ENCODE measurements around the gene ZMAT5. TPM values are rescaled to one million over a fixed set of nuclear protein-coding genes. Genes with fewer than 3 reads are reported as not detected.
A peak's percentile ranks its signal among the peaks of the same experiment; 100 is the strongest.

ZMAT5 gene
- total and polyA plus RNA-seq, 9 of the 15 experiments (the other 6 are each of a cell fraction or from before 2014, with no cell fraction given): 2.0 to 25.2 (median 11.9) TPM

GRCh38 chr22:29723766-29724165, 43.0 kb downstream of the ZMAT5 start:
- FAIRE-seq: no peak
- H3K4me3 ChIP-seq: no peak overlapping the region
- peaks cover 4% of the 10 kb centered on the region for H3K9me1 ChIP-seq (ENCODE audit: control insufficient read depth, insufficient read depth, low read length)
- POLR2A ChIA-PET: no interaction called here
- H3K9ac ChIP-seq (ENCODE audit: insufficient read depth in 1 of 2, low read depth in 2 of 2, low read length in 2 of 2): peak overlapping the region in 1 of 2 experiments; percentile 17; a peak in 2 of 4 replicates
- 42% methylated on average over 7 of the region's 10 CpGs for WGBS (ENCODE audit: insufficient coverage, low coverage, missing lambda C conversion rate)
- H3K27ac ChIP-seq (ENCODE audit: extremely low read depth, low read depth, low read length): no peak overlapping the region
- BruUV-seq (replicated peaks): no TSS peak
- peaks cover 0 to 9% of the 10 kb centered on the region in 2 experiments; a peak in 2 of 5 replicates for H3K27me3 ChIP-seq (ENCODE audit: control insufficient read depth in 2 of 2, insufficient read depth in 2 of 2, low read length in 2 of 2)
- intact Hi-C loops (cut with micrococcal nuclease): no loop called here
- peaks cover 14 to 57% of the 10 kb centered on the region in 2 experiments; a peak in 4 of 5 replicates for H3K4me1 ChIP-seq (replicated peaks in 1 of 2; ENCODE audit: control insufficient read depth in 2 of 2, insufficient read depth in 2 of 2, low read length in 2 of 2)
- CTCF ChIA-PET (ENCODE audit: low intra/inter-chr PET ratio): no interaction called here
- H3K79me2 ChIP-seq (ENCODE audit: control insufficient read depth, insufficient read depth, low read length): no peaks in the 10 kb centered on the region
- no peaks in the 10 kb centered on the region for H3K36me3 ChIP-seq (ENCODE audit: control insufficient read depth, insufficient read depth, low read length)
- no peak for DNase-seq (ENCODE audit: extremely low read depth in 1 of 4, low spot score in 3 of 4)
- no peak for TF ChIP-seq PHTF2 (CRISPR knock-in tag; IDR thresholded peaks at IDR 0.05)
- TF ChIP-seq ETS2 (tag; IDR thresholded peaks at IDR 0.05; ENCODE audit: borderline replicate concordance, poor library complexity, severe bottlenecking): no peak
- no peak for TF ChIP-seq TCF7 (IDR thresholded peaks at IDR 0.05; ENCODE audit: borderline replicate concordance)
- TF ChIP-seq PTRF (tag; IDR thresholded peaks at IDR 0.05): no peak
- 0 out of 2 replicates have a peak, but pooled peaks cover 6% of the 10 kb centered on the region for H4K20me1 ChIP-seq (replicated peaks; ENCODE audit: control insufficient read depth, insufficient read depth, low read length)
- H2AFZ ChIP-seq (ENCODE audit: low read depth, low read length): no peak overlapping the region
- no peak overlapping the region for H3K4me2 ChIP-seq (ENCODE audit: insufficient read depth, low read length)
- H3K9me3 ChIP-seq (replicated peaks; ENCODE audit: control insufficient read depth, insufficient read depth, low read depth, low read length): no peaks in the 10 kb centered on the region
- in situ Hi-C loops (cut with MboI): no loop called here
- ATAC-seq: no peak

- Histone ChIP-seq H3K4me3 (no peak overlapping the region), H3K27me3 (ENCODE audit: control insufficient read depth in 2 of 2, insufficient read depth in 2 of 2, low read length in 2 of 2) (peaks cover 0 to 19% of the 10 kb centered on the region in 2 experiments; a peak in 2 of 5 replicates), H3K4me1 (replicated peaks in 1 of 2; ENCODE audit: control insufficient read depth in 2 of 2, insufficient read depth in 2 of 2, low read length in 2 of 2) (peaks cover 14 to 58% of the 10 kb centered on the region in 2 experiments; a peak in 4 of 5 replicates), H3K9ac (ENCODE audit: insufficient read depth in 1 of 2, low read depth in 2 of 2, low read length in 2 of 2) (no peak overlapping the region), H4K20me1 (replicated peaks; ENCODE audit: control insufficient read depth, insufficient read depth, low read length) (0 out of 2 replicates have a peak, but pooled peaks cover 9% of the 10 kb centered on the region), H2AFZ (ENCODE audit: low read depth, low read length) (no peak overlapping the region), H3K9me1 (ENCODE audit: control insufficient read depth, insufficient read depth, low read length) (peaks cover 4% of the 10 kb centered on the region), H3K27ac (ENCODE audit: extremely low read depth, low read depth, low read length) (no peak overlapping the region), H3K4me2 (ENCODE audit: insufficient read depth, low read length) (no peak overlapping the region), H3K36me3 (ENCODE audit: control insufficient read depth, insufficient read depth, low read length) (no peaks in the 10 kb centered on the region), H3K79me2 (ENCODE audit: control insufficient read depth, insufficient read depth, low read length) (no peaks in the 10 kb centered on the region), H3K9me3 (replicated peaks; ENCODE audit: control insufficient read depth, insufficient read depth, low read depth, low read length) (no peaks in the 10 kb centered on the region)
- BruUV-seq (replicated peaks): no TSS peak
- intact Hi-C loops (cut with micrococcal nuclease): no loop called here
- FAIRE-seq (no peak), DNase-seq (ENCODE audit: extremely low read depth in 1 of 4, low spot score in 3 of 4) (no peak), ATAC-seq (no peak)
- ChIA-PET CTCF (ENCODE audit: low intra/inter-chr PET ratio) (no interaction called here), POLR2A (no interaction called here)
- in situ Hi-C loops (cut with MboI): no loop called here
- 33% methylated on average over 9 of the region's 16 CpGs for WGBS (ENCODE audit: insufficient coverage, low coverage, missing lambda C conversion rate)
- TF ChIP-seq NKRF (IDR thresholded peaks at IDR 0.05; ENCODE audit: borderline replicate concordance) (no peak), PRPF4 (IDR thresholded peaks at IDR 0.05; ENCODE audit: insufficient read depth, low read depth, low read length, poor library complexity, severe bottlenecking) (no peak), PKNOX1 (IDR thresholded peaks at IDR 0.05) (no peak), ARID3B (CRISPR knock-in tag; IDR thresholded peaks at IDR 0.05; ENCODE audit: borderline replicate concordance) (no peak), SREBF2 (CRISPR knock-in tag; IDR thresholded peaks at IDR 0.05) (no peak), HNRNPK (IDR thresholded peaks at IDR 0.05; ENCODE audit: low read depth, low read length, poor library complexity, severe bottlenecking) (no peak), ZNF239 (CRISPR knock-in tag; IDR thresholded peaks at IDR 0.05) (no peak), TAF7 (tag; IDR thresholded peaks at IDR 0.05) (no peak)
Observed at GRCh38 chr22:29722587-29722986, 44.2 kb downstream of the ZMAT5 start.
